SH-SY5Y (cell line): ENCODE data around the gene FMN2.

Source experiments
- GATA2 ChIP-seq: IDR thresholded peaks from 2 replicates; pipeline ENCODE4 v1.6.1; 2011; ENCODE audit warnings: mild to moderate bottlenecking, low read depth, low read length
- GATA3 ChIP-seq: IDR thresholded peaks from 2 replicates; pipeline ENCODE4 v1.6.1; 2011; ENCODE audit warnings: low read depth, mild to moderate bottlenecking, low read length, moderate library complexity

GRCh38 chr1:240235521-240236288, 144.0 kb downstream of the FMN2 start:
- no peak for TF ChIP-seq GATA2
- no peak for TF ChIP-seq GATA3
